Adipose tissue (tissue), 3 donors: ENCODE data around the gene CDK19. TPM values are rescaled to one million over a fixed set of nuclear protein-coding genes. Genes with fewer than 3 reads are reported as not detected.

ENCODE experiments used
- H3K27ac ChIP-seq: one replicate; pipeline ENCODE4 v1.5.1; 2013; ENCODE audit warnings: low read depth, low read length
- WGBS, 3 donors: extraction: QIAGEN DNeasy Blood & Tissue Kit; methylation state at CpG; one replicate each; pipeline ENCODE4 v1.1.7; 2013; 5-methylcytosine and 5-hydroxymethylcytosine counted together
- polyA plus RNA-seq, 3 donors: library from polyadenylated mRNA; stranded (reverse); fragments of 200-250 nt; gene quantifications; one replicate each; pipeline ENCODE4 v1.2.3, GENCODE V29; 2013
- donor health status: healthy with polysubstance abuse.
- donor health status: Bipolar disorder and iron deficiency.
- donor health status: healthy.

Gene CDK19
- polyA plus RNA-seq, 3 donors = 2.6 to 9.8 (median 4.0) TPM

- no peak overlapping the region for H3K27ac ChIP-seq
These were observed 165.6 kb downstream of the CDK19 start for GRCh38 chr6:110649704-110650103.

- WGBS, 3 donors = 77 to 83% (median 79%) methylated on average over 19 of the region's 19 CpGs
- H3K27ac ChIP-seq = no peak overlapping the region
These were observed 168.0 kb downstream of the CDK19 start for GRCh38 chr6:110646951-110647910.

GRCh38 chr6:110646419-110646698 lies 168.9 kb downstream of the CDK19 start:
- H3K27ac ChIP-seq = no peak overlapping the region
- WGBS, 3 donors = 78 to 86% (median 85%) methylated on average over 17 of the region's 17 CpGs

- no peak overlapping the region for H3K27ac ChIP-seq
- WGBS, 3 donors = 95 to 96% (median 95%) methylated on average over 62 of the region's 62 CpGs
These were observed 169.4 kb downstream of the CDK19 start for GRCh38 chr6:110645685-110646418.

GRCh38 chr6:110643175-110643574 lies 172.1 kb downstream of the CDK19 start:
- WGBS, 3 donors = 83 to 86% (median 84%) methylated on average over 2 of the region's 2 CpGs
- no peak overlapping the region for H3K27ac ChIP-seq

- H3K27ac ChIP-seq = no peak overlapping the region
These were observed 172.6 kb downstream of the CDK19 start for GRCh38 chr6:110642711-110643110.

- WGBS, 3 donors = 86 to 100% (median 87%) methylated on average over 2 of the region's 2 CpGs
- H3K27ac ChIP-seq = no peak overlapping the region
These were observed 178.5 kb downstream of the CDK19 start for GRCh38 chr6:110636781-110637180.

- WGBS, 3 donors = 20 to 79% (median 37%) methylated on average over 1 of the region's 1 CpG
- H3K27ac ChIP-seq = no peak overlapping the region
These were observed 180.2 kb downstream of the CDK19 start for GRCh38 chr6:110635096-110635495.

- H3K27ac ChIP-seq = no peak overlapping the region
- 87 to 97% (median 94%) methylated on average over 2 of the region's 2 CpGs for WGBS, 3 donors
These were observed 181.5 kb downstream of the CDK19 start for GRCh38 chr6:110633731-110634213.

- H3K27ac ChIP-seq = no peak overlapping the region
- 91 to 95% (median 91%) methylated on average over 2 of the region's 2 CpGs for WGBS, 3 donors
These were observed 186.1 kb downstream of the CDK19 start for GRCh38 chr6:110629153-110629552.

GRCh38 chr6:110628330-110628729 lies 186.9 kb downstream of the CDK19 start:
- H3K27ac ChIP-seq = no peak overlapping the region
- WGBS, 3 donors = 93 to 96% (median 94%) methylated on average over 5 of the region's 5 CpGs

GRCh38 chr6:110626442-110626841 lies 188.8 kb downstream of the CDK19 start:
- WGBS, 3 donors = 73 to 100% (median 98%) methylated on average over 1 of the region's 1 CpG
- no peak overlapping the region for H3K27ac ChIP-seq

- no peak overlapping the region for H3K27ac ChIP-seq
- WGBS, 3 donors = 33 to 88% (median 79%) methylated on average over 2 of the region's 2 CpGs
These were observed 189.4 kb downstream of the CDK19 start for GRCh38 chr6:110625883-110626282.

GRCh38 chr6:110622912-110623578 lies 192.2 kb downstream of the CDK19 start:
- 93 to 96% (median 94%) methylated on average over 2 of the region's 2 CpGs for WGBS, 3 donors
- no peak overlapping the region for H3K27ac ChIP-seq

- H3K27ac ChIP-seq = no peak overlapping the region
- 88 to 96% (median 92%) methylated on average over 9 of the region's 9 CpGs for WGBS, 3 donors
These were observed 194.2 kb downstream of the CDK19 start for GRCh38 chr6:110621061-110621460.

GRCh38 chr6:110620065-110620464 lies 195.2 kb downstream of the CDK19 start:
- no peak overlapping the region for H3K27ac ChIP-seq
- WGBS, 3 donors = 45 to 77% (median 74%) methylated on average over 1 of the region's 1 CpG

- WGBS, 3 donors = 68 to 72% (median 70%) methylated on average over 2 of the region's 2 CpGs
These were observed 195.9 kb downstream of the CDK19 start for GRCh38 chr6:110619275-110619908.

GRCh38 chr6:110618591-110619267 lies 196.5 kb downstream of the CDK19 start:
- no peak overlapping the region for H3K27ac ChIP-seq
- 42 to 45% (median 44%) methylated on average over 3 of the region's 3 CpGs for WGBS, 3 donors

More at GRCh38 chr6:110619275-110619908, 195.9 kb downstream of the CDK19 start:
- no peak overlapping the region for H3K27ac ChIP-seq
